Measurements from ENCODE around the gene IFNAR2.

DNA sequence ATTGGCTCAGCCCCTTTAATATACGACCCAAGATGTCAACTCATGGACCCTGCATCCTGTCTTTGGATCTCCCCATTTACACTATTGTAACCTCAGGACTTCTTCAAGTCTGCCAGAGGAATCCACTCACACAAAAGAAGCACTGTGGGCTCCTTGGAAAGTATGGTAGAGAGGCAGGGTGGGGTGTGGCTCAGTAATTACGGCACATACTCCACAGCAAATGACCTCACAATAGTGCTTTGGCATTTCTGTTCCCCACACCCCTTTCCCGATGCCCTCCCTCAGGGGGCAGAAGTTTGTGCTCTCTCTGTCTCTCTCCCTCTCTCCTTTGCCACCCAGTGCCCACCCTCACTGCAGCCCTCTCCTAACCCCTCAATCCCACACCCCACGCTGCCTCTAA is 27.8 kb upstream of the IFNAR2 start:
- TF ChIP-seq CTCF (IDR thresholded peaks at IDR 0.05 in 8 of 11, conservative IDR thresholded peaks at IDR 0.05 in 3 of 11) (no peak), POLR2AphosphoS5 (IDR thresholded peaks at IDR 0.05) (no peak), POLR2A (IDR thresholded peaks at IDR 0.05) (no peak)

Measured in spleen (tissue), 7 donors.